Measurements from ENCODE around the gene NDUFAF4.
"Not testable (repeated sequence)": the region's sequence is repeated elsewhere in the genome, so short reads cannot be mapped to it uniquely, and the experiment has no call there.

Gene NDUFAF4

GRCh38 chr6:96907498-96907897 lies 9.8 kb upstream of the NDUFAF4 start:
- no peak for DNase-seq
- in situ Hi-C loops (cut with HindIII; ENCODE audit: low pct_ligation_motif_present, low pct_unique_long_range_greater_than_20kb, low sequenced_read_pairs) = no loop called here

- in situ Hi-C loops (cut with HindIII; ENCODE audit: low pct_ligation_motif_present, low pct_unique_long_range_greater_than_20kb, low sequenced_read_pairs) = no loop called here
- DNase-seq = no peak
Observed at GRCh38 chr6:96900873-96901272, 3.2 kb upstream of the NDUFAF4 start.

- in situ Hi-C loops (cut with HindIII; ENCODE audit: low pct_ligation_motif_present, low pct_unique_long_range_greater_than_20kb, low sequenced_read_pairs) = no loop called here
- DNase-seq = no peak
Observed at GRCh38 chr6:96899451-96899998, 1.8 kb upstream of the NDUFAF4 start.

GRCh38 chr6:96899019-96899418 lies 1.3 kb upstream of the NDUFAF4 start:
- in situ Hi-C loops (cut with HindIII; ENCODE audit: low pct_ligation_motif_present, low pct_unique_long_range_greater_than_20kb, low sequenced_read_pairs) = no loop called here
- peak; percentile 56 for DNase-seq

GRCh38 chr6:96898241-96898851 lies 655 bp upstream of the NDUFAF4 start:
- in situ Hi-C loops (cut with HindIII; ENCODE audit: low pct_ligation_motif_present, low pct_unique_long_range_greater_than_20kb, low sequenced_read_pairs) = no loop called here
- peak; percentile 29 for DNase-seq

GRCh38 chr6:96889146-96889545 lies 8.5 kb downstream of the NDUFAF4 start:
- in situ Hi-C loops (cut with HindIII; ENCODE audit: low pct_ligation_motif_present, low pct_unique_long_range_greater_than_20kb, low sequenced_read_pairs) = no loop called here
- DNase-seq = no peak

- no peak for DNase-seq
- in situ Hi-C loops (cut with HindIII; ENCODE audit: low pct_ligation_motif_present, low pct_unique_long_range_greater_than_20kb, low sequenced_read_pairs) = no loop called here
Observed at GRCh38 chr6:96888745-96889144, 8.9 kb downstream of the NDUFAF4 start.

- DNase-seq = no peak
Observed at GRCh38 chr6:96886519-96886918, 11.2 kb downstream of the NDUFAF4 start.

GRCh38 chr6:96885187-96885631 lies 12.5 kb downstream of the NDUFAF4 start:
- DNase-seq; in situ Hi-C loops (cut with HindIII; ENCODE audit: low pct_ligation_motif_present, low pct_unique_long_range_greater_than_20kb, low sequenced_read_pairs): not testable (repeated sequence)

More at GRCh38 chr6:96886519-96886918, 11.2 kb downstream of the NDUFAF4 start:
- in situ Hi-C loops (cut with HindIII; ENCODE audit: low pct_ligation_motif_present, low pct_unique_long_range_greater_than_20kb, low sequenced_read_pairs) = no loop called here

GRCh38 chr6:96878143-96878542 lies 19.5 kb downstream of the NDUFAF4 start:
- no peak for DNase-seq
- in situ Hi-C loops (cut with HindIII; ENCODE audit: low pct_ligation_motif_present, low pct_unique_long_range_greater_than_20kb, low sequenced_read_pairs) = no loop called here

- in situ Hi-C loops (cut with HindIII; ENCODE audit: low pct_ligation_motif_present, low pct_unique_long_range_greater_than_20kb, low sequenced_read_pairs) = no loop called here
- no peak for DNase-seq
Observed at GRCh38 chr6:96876886-96877545, 20.7 kb downstream of the NDUFAF4 start.

GRCh38 chr6:96872976-96873375 lies 24.7 kb downstream of the NDUFAF4 start:
- in situ Hi-C loops (cut with HindIII; ENCODE audit: low pct_ligation_motif_present, low pct_unique_long_range_greater_than_20kb, low sequenced_read_pairs) = no loop called here
- DNase-seq = no peak

- in situ Hi-C loops (cut with HindIII; ENCODE audit: low pct_ligation_motif_present, low pct_unique_long_range_greater_than_20kb, low sequenced_read_pairs) = no loop called here
- no peak for DNase-seq
Observed at GRCh38 chr6:96865055-96865405, 32.7 kb downstream of the NDUFAF4 start.

- DNase-seq = no peak
- in situ Hi-C loops (cut with HindIII; ENCODE audit: low pct_ligation_motif_present, low pct_unique_long_range_greater_than_20kb, low sequenced_read_pairs) = no loop called here
Observed at GRCh38 chr6:96864216-96865054, 33.3 kb downstream of the NDUFAF4 start.

GRCh38 chr6:96862560-96862959 lies 35.1 kb downstream of the NDUFAF4 start:
- DNase-seq = no peak
- in situ Hi-C loops (cut with HindIII; ENCODE audit: low pct_ligation_motif_present, low pct_unique_long_range_greater_than_20kb, low sequenced_read_pairs) = no loop called here

GRCh38 chr6:96861588-96861987 lies 36.1 kb downstream of the NDUFAF4 start:
- in situ Hi-C loops (cut with HindIII; ENCODE audit: low pct_ligation_motif_present, low pct_unique_long_range_greater_than_20kb, low sequenced_read_pairs) = no loop called here
- no peak for DNase-seq

GRCh38 chr6:96856856-96857255 lies 40.8 kb downstream of the NDUFAF4 start:
- in situ Hi-C loops (cut with HindIII; ENCODE audit: low pct_ligation_motif_present, low pct_unique_long_range_greater_than_20kb, low sequenced_read_pairs) = no loop called here
- no peak for DNase-seq

GRCh38 chr6:96853083-96853482 lies 44.6 kb downstream of the NDUFAF4 start:
- DNase-seq = no peak
- in situ Hi-C loops (cut with HindIII; ENCODE audit: low pct_ligation_motif_present, low pct_unique_long_range_greater_than_20kb, low sequenced_read_pairs) = no loop called here

- DNase-seq = no peak
- in situ Hi-C loops (cut with HindIII; ENCODE audit: low pct_ligation_motif_present, low pct_unique_long_range_greater_than_20kb, low sequenced_read_pairs) = no loop called here
Observed at GRCh38 chr6:96852605-96853004, 45.1 kb downstream of the NDUFAF4 start.

Data from ACHN (cell line).